K562 (cell line): ENCODE data around the gene MRPL44. TPM values are rescaled to one million over a fixed set of nuclear protein-coding genes. Genes with fewer than 3 reads are reported as not detected.

Experiments used
- ATAC-seq: fragments of 200-7000 bp; cut with Tn5 transposase; 3 replicates; pipeline ENCODE4 v1.9.1; 2020; ENCODE audit warnings: moderate library complexity
- BruUV-seq: library from RNA; stranded (reverse); fragments of 400-500 nt; replicated peaks from 2 replicates; lab custom pipeline; 2021; lab: Mats Ljungman, UMichigan
- CTCF ChIA-PET: fragments of 300-600 bp; formaldehyde crosslinking; extraction: SDS; loops from one replicate; lab custom pipeline; 2021; ENCODE audit warnings: low intra/inter-chr PET ratio; lab: Yijun Ruan, JAX
- POLR2A ChIA-PET: fragments of 300-600, 350-650 bp; sonication (Branson Sonifier 250); formaldehyde crosslinking; extraction: SDS; loops from one replicate; lab custom pipeline; 2021; ENCODE audit warnings: antibody characterized with exemption, inconsistent platforms; lab: Yijun Ruan, JAX
- DNase-seq, 4 experiments: peaks; one replicate each; pipeline versions ENCODE4 v3.0.0 to v3.0.0-alpha.2; 2011 to 2018; ENCODE audit warnings: low spot score in 3 of 4, mixed read lengths in 3 of 4; ENCODE audit errors: extremely low read depth in 1 of 4
- FAIRE-seq: peaks from 2 replicates; lab custom pipeline; 2011; peaks lifted over from hg19 to GRCh38; lab: Jason Lieb, UNC
- H2AFZ ChIP-seq: 2 replicates; pipeline ENCODE4 v1.6.0; 2011; ENCODE audit warnings: low read depth, low read length, control low read depth, inconsistent platforms
- H3K27ac ChIP-seq: fragments of 200-600 bp; 3 replicates; pipeline ENCODE4 v1.8.0; 2011; ENCODE audit warnings: low read depth, mild to moderate bottlenecking, control low read depth, inconsistent platforms, low read length, moderate library complexity, mixed read lengths; ENCODE audit errors: extremely low read depth
- H3K27me3 ChIP-seq, 2 experiments: fragments of 300-600 bp in 1 of 2; 2 replicates in 1 of 2; 3 replicates in 1 of 2; pipeline versions ENCODE4 v1.6.0 to v1.8.0; 2011; ENCODE audit warnings: inconsistent platforms in 2 of 2, low read length in 2 of 2, mild to moderate bottlenecking in 1 of 2, mixed read lengths in 1 of 2, moderate library complexity in 1 of 2; ENCODE audit not compliant: control insufficient read depth in 2 of 2, insufficient read depth in 2 of 2
- H3K36me3 ChIP-seq: fragments of 300-600 bp; 3 replicates; pipeline ENCODE4 v1.8.0; 2011; ENCODE audit warnings: mild to moderate bottlenecking, low read length, inconsistent platforms; ENCODE audit not compliant: control insufficient read depth, insufficient read depth
- H3K4me1 ChIP-seq, 2 experiments: fragments of 200-600 bp in 1 of 2; replicated peaks in 1 of 2; 2 replicates in 1 of 2; 3 replicates in 1 of 2; pipeline versions ENCODE4 v1.5.1 to v1.8.0; 2011; ENCODE audit warnings: inconsistent platforms in 2 of 2, low read length in 2 of 2, mild to moderate bottlenecking in 1 of 2, mixed read lengths in 1 of 2, moderate library complexity in 1 of 2; ENCODE audit not compliant: control insufficient read depth in 2 of 2, insufficient read depth in 2 of 2
- H3K4me2 ChIP-seq: 2 replicates; pipeline ENCODE4 v1.6.1; 2011; ENCODE audit warnings: low read length, control low read depth, inconsistent platforms, mixed read lengths; ENCODE audit not compliant: insufficient read depth
- H3K4me3 ChIP-seq: fragments of 200-600 bp; sonication (generic), shearing (Covaris generic); 2 replicates; pipeline ENCODE4 v1.5.1; 2016; ENCODE audit warnings: control low read depth, inconsistent platforms
- H3K79me2 ChIP-seq: fragments of 200-600 bp; 3 replicates; pipeline ENCODE4 v1.8.0; 2011; ENCODE audit warnings: low read length, inconsistent platforms; ENCODE audit not compliant: control insufficient read depth, insufficient read depth
- H3K9ac ChIP-seq, 2 experiments: 2 replicates each; pipeline versions ENCODE4 v1.6.0 to v1.6.1; 2011; ENCODE audit warnings: low read depth in 2 of 2, low read length in 2 of 2, control low read depth in 1 of 2, inconsistent platforms in 1 of 2, mild to moderate bottlenecking in 1 of 2, mixed read lengths in 1 of 2; ENCODE audit not compliant: insufficient read depth in 1 of 2
- H3K9me1 ChIP-seq: one replicate; pipeline ENCODE4 v1.6.0; 2011; ENCODE audit warnings: inconsistent platforms, mild to moderate bottlenecking, low read length, moderate library complexity; ENCODE audit not compliant: control insufficient read depth, insufficient read depth
- H3K9me3 ChIP-seq: replicated peaks from 2 replicates; pipeline ENCODE4 v1.5.1; 2011; ENCODE audit warnings: low read depth, low read length, inconsistent platforms; ENCODE audit not compliant: control insufficient read depth, insufficient read depth
- H4K20me1 ChIP-seq: replicated peaks from 2 replicates; pipeline ENCODE4 v1.6.1; 2011; ENCODE audit warnings: low read length, inconsistent platforms, mixed read lengths; ENCODE audit not compliant: control insufficient read depth, insufficient read depth
- COPS2 ChIP-seq: fragments of 450-650 bp; conservative IDR thresholded peaks from 2 replicates; pipeline ENCODE4 v1.6.1; 2016; ENCODE audit warnings: mild to moderate bottlenecking, moderate library complexity
- CXXC5 ChIP-seq: fragments of 250-450 bp; sonication (Bioruptor Pico); IDR thresholded peaks from 2 replicates; pipeline ENCODE4 v1.8.0; 2022; ENCODE audit warnings: inconsistent platforms, mild to moderate bottlenecking, moderate library complexity
- HBP1 ChIP-seq: fragments of 450-650 bp; formaldehyde crosslinking; IDR thresholded peaks from 2 replicates; pipeline ENCODE4 v1.4.0; 2022; ENCODE audit warnings: missing genetic modification characterization
- KDM4B ChIP-seq, 2 experiments: fragments of 450-650 bp in 1 of 2; sonication (generic) in 1 of 2; IDR thresholded peaks; 2 replicates each; pipeline ENCODE4 v1.6.1; 2016 to 2017; ENCODE audit warnings: borderline replicate concordance in 2 of 2, antibody characterized with exemption in 1 of 2, low read depth in 1 of 2, mild to moderate bottlenecking in 1 of 2
- ZNF146 ChIP-seq: IDR thresholded peaks from one replicate; pipeline ENCODE4 v1.6.1; 2018; ENCODE audit warnings: missing compliant biosample characterization; ENCODE audit not compliant: unreplicated experiment
- ZNF311 ChIP-seq: fragments of 250-450 bp; sonication (Bioruptor Pico); IDR thresholded peaks from 2 replicates; pipeline ENCODE4 v1.4.0; 2020; ENCODE audit warnings: mild to moderate bottlenecking, moderate library complexity
- ZNF444 ChIP-seq: fragments of 250-450 bp; sonication (Bioruptor Pico); IDR thresholded peaks from 2 replicates; pipeline ENCODE4 v1.4.0; 2020; ENCODE audit warnings: mild to moderate bottlenecking, moderate library complexity
- ZNF780A ChIP-seq: fragments of 250-450 bp; sonication (Bioruptor Pico); IDR thresholded peaks from 2 replicates; pipeline ENCODE4 v1.5.0; 2021; ENCODE audit warnings: mild to moderate bottlenecking
- ZSCAN29 ChIP-seq: fragments of 450-650 bp; IDR thresholded peaks from 2 replicates; pipeline ENCODE4 v1.6.1; 2017
- ZSCAN32 ChIP-seq: fragments of 450-650 bp; formaldehyde crosslinking; IDR thresholded peaks from 2 replicates; pipeline ENCODE4 v1.4.0; 2020; ENCODE audit warnings: mild to moderate bottlenecking, moderate library complexity
- WGBS: fragments of 100-300 bp; shearing (Covaris generic); methylation state at CpG from one replicate; pipeline ENCODE4 v1.1.6; 2016; ENCODE audit warnings: low coverage, mixed read lengths; ENCODE audit not compliant: insufficient coverage; ENCODE audit errors: missing lambda C conversion rate; 5-methylcytosine and 5-hydroxymethylcytosine counted together
- in situ Hi-C: fragments of 300-500 bp; cut with MboI; formaldehyde crosslinking; loops from 4 replicates; pipeline ENCODE4 v1.15.0; 2018; ENCODE audit warnings: inconsistent platforms, mixed read lengths
- intact Hi-C: fragments of 100-400 bp; cut with micrococcal nuclease; formaldehyde crosslinking; loops from 2 replicates; pipeline ENCODE4 v1.14.2; 2022
- polyA plus RNA-seq, 8 experiments: library from polyadenylated mRNA; depleted of rRNA in 4 of 8; stranded (reverse) in 5 of 8; unstranded in 3 of 8; fragments of >200 nt; fragmentation: Nextera tagmentation in 2 of 8; fragmentation: Illumina TruSeq in 1 of 8; extraction: Ambion mirVana in 2 of 8; extraction: Trizol in 1 of 8; gene quantifications; 2 replicates each; pipeline versions ENCODE4 v1.2.1 to v1.2.3, GENCODE V29; 2011 to 2014; ENCODE audit warnings: inconsistent platforms in 1 of 8, missing spikeins in 1 of 8
- total RNA-seq, 7 experiments: library from RNA; depleted of rRNA in 6 of 7; stranded (reverse); fragments of >200 nt in 6 of 7; fragmentation: Illumina TruSeq in 2 of 7; extraction: Trizol in 2 of 7; gene quantifications; 2 replicates each; pipeline versions ENCODE4 v1.2.1 to v1.2.3, GENCODE V29; 2011 to 2021; ENCODE audit warnings: low replicate concordance in 1 of 7

The MRPL44 gene
- total and polyA plus RNA-seq, 9 of the 15 experiments (the other 6 are each of a cell fraction or from before 2014, with no cell fraction given): 10.4 to 26.0 (median 20.2) TPM

GRCh38 chr2:223932816-223933800 lies 24.2 kb upstream of the MRPL44 start:
- no peak overlapping the region for H2AFZ ChIP-seq
- ChIA-PET POLR2A (no interaction called here), CTCF (no interaction called here)
- no peak for ATAC-seq
- in situ Hi-C loops: no loop called here
- H3K4me3 ChIP-seq: no peak overlapping the region
- no peaks in the 10 kb centered on the region for H3K27me3 ChIP-seq
- no peak overlapping the region for H3K4me2 ChIP-seq
- no peak for FAIRE-seq
- H3K9me3 ChIP-seq: no peaks in the 10 kb centered on the region
- H4K20me1 ChIP-seq: 0 out of 2 replicates have a peak, but pooled peaks cover 5% of the 10 kb centered on the region
- peaks cover 5% of the 10 kb centered on the region; the same call in 1 of the 3 replicates for H3K79me2 ChIP-seq
- H3K9ac ChIP-seq: no peak overlapping the region
- no peaks in the 10 kb centered on the region for H3K9me1 ChIP-seq
- BruUV-seq: no TSS peak
- WGBS: 45% methylated on average over 6 of the region's 6 CpGs
- H3K36me3 ChIP-seq: no peaks in the 10 kb centered on the region
- TF ChIP-seq ZSCAN32 (no peak), ZNF444 (CRISPR knock-in tag) (no peak), ZNF146 (CRISPR knock-in tag) (no peak), ZSCAN29 (no peak), KDM4B (IDR thresholded peaks at IDR 0.05; ENCODE audit: borderline replicate concordance in 2 of 2, low read depth in 1 of 2) (no peak), ZNF780A (CRISPR knock-in tag) (no peak), HBP1 (no peak), CXXC5 (no peak), ZNF311 (no peak), COPS2 (no peak)
- H3K4me1 ChIP-seq: peaks cover 0 to 4% of the 10 kb centered on the region in 2 experiments; a peak in 4 of 5 replicates
- intact Hi-C loops: no loop called here
- DNase-seq: no peak
- no peak overlapping the region for H3K27ac ChIP-seq
